Activated CD4-positive, alpha-beta T cell treated with anti-CD3 and anti-CD28 coated beads, Interleukin-2, amount 50 U/mL, for 4 hours (primary cell): Measurements from ENCODE around the gene MORN1.

ENCODE experiments used
- DNase-seq, 2 experiments: peaks; one replicate each; pipeline ENCODE4 v3.0.0-alpha.2; 2020

The MORN1 gene

DNA sequence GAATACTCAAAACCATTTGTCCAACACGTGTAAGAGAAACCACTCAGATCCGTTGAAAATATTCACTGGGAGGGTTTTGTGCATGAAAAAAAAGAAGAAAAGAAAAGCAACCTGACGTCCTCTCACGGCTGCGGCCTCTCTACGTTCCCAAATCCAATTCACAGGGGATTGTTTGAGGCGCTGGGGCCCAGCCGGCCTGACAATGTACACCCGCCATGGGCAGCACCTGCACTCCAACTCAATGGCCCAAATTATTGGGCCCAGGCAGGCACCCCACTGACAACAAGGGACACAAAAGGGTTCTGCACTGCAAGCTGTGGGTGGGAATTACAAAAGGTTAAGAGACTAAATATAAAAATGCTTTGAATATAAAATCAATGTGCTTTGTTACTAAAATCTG lies 41.5 kb downstream of the MORN1 start:
- DNase-seq, result no peak

DNA sequence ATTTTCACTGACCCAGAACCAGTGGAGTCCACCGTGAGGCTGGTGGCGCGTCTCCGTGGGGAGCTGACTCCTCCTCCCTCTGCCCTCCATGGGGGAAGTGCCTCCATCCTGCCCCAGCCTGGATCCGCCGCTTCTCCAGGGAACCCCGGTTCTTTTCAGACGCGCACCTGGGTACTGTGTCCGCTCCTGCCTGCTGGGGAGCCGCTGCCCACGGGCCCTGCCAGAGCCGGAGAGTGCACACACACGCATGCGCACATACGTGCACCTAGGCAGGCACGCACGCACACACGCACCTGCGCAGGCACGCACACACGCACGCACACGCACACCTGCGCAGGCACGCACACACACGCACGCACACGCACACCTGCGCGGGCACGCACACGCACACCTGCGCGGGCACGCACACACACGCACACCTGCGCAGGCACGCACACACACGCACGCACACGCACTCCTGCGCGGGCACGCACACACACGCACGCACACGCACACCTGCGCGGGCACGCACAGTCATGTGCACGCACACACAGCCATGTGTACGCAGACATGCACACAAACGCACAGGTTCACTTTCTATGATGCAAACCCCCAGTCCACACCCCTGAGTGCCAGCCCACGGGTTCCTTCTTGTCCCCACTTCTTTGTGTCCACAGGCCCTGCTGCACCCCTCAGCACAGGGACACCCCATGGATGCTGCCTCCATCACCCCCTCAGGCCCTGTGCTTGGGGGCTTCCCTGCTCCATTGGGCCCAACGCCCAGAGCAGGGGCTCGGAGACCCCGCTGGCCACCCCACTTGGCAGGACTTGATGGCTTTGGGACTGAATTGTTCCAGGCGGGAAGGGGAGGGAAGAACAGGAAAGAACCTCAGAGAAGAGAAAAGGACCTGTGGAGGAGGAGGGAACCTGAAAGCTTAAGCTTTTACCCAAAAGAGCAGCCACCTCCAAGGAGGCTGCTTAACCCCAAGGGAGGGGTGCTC lies 42.7 kb downstream of the MORN1 start:
- DNase-seq, result no peak

- no peak for DNase-seq
Measured at GRCh38 chr1:2347896-2348295, 43.5 kb downstream of the MORN1 start.

GRCh38 chr1:2347409-2347785 lies 44.0 kb downstream of the MORN1 start:
- no peak for DNase-seq

- no peak for DNase-seq
Measured at GRCh38 chr1:2346691-2347408, 44.5 kb downstream of the MORN1 start.

- DNase-seq, result no peak
Measured at GRCh38 chr1:2345297-2346075, 45.9 kb downstream of the MORN1 start.

GRCh38 chr1:2344744-2345296 lies 46.5 kb downstream of the MORN1 start:
- no peak for DNase-seq

DNA sequence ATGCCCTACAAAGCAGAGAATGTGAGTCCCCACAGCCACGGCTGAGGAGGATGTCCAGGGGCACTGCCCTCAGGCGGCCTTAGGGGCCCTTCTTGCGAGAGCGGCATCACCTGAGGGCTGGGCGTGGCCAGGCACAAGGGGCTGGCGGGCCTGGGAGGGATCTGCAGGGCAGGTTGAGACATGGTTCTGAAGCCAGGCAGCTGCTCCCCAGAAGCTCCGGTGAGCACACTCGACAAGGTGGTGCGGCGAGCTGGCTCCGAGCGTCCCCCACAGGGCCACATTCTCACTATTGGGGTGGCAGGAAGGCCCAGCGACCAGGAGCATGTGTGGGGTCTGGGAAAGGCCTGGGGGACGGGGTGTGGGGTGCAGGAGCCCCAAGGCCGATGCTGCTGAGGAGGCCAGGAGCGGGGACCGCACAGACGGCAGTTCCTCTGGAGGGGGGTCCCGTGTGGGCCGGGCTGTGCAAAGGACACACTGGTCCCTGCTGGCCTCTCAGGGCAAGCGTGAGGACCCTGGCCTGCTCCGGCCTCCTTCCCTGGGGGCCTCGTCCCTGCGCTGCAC lies 47.2 kb downstream of the MORN1 start:
- no peak for DNase-seq

GRCh38 chr1:2343023-2343935 lies 48.1 kb downstream of the MORN1 start:
- DNase-seq, result no peak

DNA sequence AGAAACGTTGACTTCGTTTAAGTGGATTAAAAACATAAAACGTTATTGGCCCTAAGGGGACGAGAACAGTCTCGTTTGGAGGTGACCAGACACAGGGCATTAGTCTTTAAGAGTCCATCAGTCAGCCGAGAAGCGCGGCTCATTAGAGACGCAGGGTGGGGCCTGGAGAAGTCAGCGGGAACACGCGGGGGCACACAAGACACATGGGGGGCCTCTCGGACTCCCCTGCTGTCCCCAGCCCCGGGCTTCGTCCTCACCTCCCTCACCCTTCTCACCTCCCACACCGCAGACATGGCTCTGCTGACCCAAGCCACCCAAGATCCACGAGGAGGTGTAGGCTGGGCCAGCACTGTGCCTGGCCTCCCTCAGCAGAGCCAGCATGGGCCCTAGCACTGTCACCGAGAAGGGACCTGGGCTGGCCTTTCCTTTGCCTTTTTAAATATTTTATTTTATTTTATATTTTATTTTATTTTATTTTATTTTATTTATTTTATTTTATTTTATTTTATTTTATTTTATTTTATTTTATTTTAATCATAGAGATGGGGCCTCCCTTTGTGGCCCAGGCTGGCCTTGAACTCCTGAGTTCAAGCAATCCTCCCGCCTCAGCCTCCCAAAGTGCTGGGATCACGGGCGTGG lies 48.9 kb downstream of the MORN1 start:
- no peak for DNase-seq

DNA sequence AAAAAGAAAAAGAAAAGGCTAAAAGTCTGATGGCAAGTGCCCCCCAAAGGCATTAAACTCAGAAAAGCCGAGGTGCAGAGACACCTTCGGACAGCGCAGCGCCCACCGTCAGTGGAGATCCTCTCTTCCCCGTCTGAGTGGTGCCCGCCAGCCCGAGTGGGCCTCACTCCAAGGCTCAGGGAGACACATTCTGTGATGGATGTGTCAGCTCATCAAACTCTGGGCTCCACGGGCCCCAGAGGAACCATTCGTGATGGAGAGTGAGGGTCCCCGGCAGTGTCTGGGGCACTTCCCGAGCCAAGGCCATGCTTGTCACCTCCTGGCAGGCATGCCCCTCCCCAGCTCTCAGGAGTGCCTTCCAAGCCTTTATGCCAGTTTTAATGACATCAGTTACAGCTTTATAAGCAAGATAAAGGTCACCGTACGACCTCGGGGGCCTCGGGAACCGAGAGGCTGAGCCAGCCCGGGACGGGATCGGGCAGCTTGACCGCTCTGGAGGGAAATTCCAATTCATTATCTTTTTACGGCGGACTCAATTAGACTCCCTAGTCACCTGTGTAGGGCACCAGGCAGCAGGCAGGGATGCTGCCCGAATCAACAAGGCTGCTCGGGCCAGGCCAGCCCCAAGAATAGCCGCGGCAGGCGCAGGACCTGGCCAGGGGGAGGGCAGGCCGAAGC lies 49.5 kb downstream of the MORN1 start:
- no peak for DNase-seq

DNA sequence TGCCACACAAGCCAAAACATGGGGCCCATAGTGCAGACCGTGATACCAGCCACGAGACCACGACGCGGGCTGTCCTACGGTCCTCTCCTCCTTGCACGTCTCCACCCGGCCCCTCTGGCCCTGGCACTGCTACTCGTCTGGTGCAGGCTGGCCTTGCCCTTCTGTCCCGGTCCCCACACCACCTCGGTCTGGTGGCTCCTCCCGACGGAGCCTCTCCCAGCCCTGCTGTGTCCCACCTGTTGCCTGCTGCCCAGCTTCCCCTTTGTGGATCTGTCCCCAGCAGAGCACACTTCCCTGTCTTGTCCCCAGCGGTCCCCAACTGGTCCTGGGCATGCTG lies 50.5 kb downstream of the MORN1 start:
- DNase-seq, result no peak

GRCh38 chr1:2340086-2340917 lies 51.1 kb downstream of the MORN1 start:
- no peak for DNase-seq

DNA sequence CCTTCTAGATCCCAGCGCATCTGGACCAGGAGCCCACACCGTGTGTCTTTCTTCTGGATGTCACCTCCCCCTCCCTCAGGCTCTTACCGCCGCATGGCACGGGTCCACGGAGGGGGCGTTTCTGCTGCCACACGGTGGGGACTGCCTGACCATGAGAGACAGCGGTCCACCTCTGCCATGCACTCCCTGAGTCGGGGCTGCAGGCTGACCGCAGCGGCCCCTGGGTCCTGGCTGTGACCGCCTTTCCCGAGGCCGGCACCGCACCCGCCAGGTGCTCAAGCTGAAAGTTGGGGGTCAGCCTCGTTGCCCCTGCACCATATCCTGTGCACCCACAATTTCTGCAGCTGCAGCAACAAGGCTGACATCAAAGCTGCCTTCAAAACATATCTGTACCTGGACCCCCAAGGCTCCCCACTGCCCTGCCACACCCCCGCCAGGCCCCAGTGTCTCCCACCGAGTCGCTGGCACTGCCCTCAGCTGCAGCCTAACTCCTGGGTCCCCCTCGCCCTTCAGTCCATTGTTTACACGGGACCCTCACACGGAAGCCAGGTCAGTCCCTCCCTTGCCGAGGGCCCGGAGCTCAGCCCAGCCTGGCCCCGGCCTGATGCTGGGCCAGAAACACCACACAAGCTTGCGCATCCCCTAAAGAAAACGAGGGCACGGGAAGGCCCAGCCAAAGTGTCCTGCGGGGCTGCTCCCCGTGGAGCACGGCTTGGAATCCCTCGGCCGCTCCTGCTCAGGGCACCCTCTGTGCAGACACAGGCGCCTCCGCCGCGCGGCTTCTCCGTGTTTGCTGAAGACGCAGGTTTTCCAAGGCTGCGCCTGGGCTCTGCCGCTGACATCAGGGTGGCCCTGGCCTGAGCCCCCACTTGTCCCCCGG lies 51.9 kb downstream of the MORN1 start:
- DNase-seq, result no peak

DNA sequence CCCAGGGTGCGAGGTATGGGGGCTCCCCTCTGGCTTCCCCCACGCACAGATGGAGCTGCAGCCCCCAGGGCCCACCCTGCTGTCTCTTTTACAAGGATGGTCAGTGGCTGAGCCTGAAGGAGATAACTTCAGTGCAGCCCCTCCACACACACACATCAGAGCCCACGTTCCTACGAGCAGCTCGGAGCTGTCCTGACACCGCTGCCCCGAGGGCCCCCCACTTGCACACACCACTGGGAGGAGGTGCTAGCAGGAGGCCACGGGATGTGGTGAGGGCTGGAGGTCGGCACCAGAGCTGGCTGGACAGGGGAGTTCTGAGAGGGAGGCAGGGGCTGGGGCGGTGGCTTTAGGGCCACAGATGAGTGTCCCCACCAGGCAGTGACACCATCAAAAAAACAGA lies 53.9 kb downstream of the MORN1 start:
- no peak for DNase-seq

- no peak for DNase-seq
Measured at GRCh38 chr1:2337081-2337480, 54.3 kb downstream of the MORN1 start.

GRCh38 chr1:2336499-2336898 lies 54.9 kb downstream of the MORN1 start:
- DNase-seq, result no peak

DNA sequence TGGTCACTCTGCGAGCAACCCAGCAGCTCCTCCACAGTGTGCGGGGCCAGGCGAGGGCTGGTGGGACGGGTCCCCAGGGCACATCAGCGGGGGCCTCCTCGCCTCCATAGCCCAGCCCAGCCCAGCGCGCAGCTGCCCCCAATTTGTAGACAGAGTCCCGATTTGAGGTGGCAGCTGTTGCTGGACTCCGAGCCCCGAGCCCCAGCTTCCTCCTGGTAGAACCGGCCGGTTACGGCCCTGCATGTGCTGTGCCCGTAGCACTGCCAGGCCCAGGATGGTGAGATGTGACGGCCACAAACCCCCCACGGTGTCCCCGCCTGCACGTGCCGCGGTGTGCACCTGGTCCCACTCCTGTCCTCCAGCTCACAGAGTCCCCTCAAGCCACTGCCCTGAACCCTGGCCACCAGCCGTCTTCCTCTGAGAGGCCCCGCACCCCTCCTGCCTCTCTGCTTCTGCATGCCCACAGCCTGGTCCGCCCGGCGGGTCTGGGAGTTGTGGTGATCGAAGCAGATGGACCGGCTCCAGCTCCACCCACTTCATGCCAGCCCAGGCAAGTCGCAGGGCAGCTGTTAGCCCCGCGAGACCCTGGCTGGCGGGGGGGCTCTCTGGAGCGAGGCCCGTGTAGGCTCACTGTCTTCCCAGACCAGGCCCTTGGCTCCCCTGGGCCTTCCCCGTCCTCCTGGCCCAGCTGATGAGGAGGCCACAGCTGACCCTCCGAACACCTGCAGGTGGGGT lies 55.5 kb downstream of the MORN1 start:
- DNase-seq, result no peak
